ENCODE data around the gene C22orf15. TPM values are rescaled to one million over a fixed set of nuclear protein-coding genes. Genes with fewer than 3 reads are reported as not detected.

Gene C22orf15
- polyA plus RNA-seq, 3 donors, result 2.2 to 3.7 (median 2.9) TPM

DNA sequence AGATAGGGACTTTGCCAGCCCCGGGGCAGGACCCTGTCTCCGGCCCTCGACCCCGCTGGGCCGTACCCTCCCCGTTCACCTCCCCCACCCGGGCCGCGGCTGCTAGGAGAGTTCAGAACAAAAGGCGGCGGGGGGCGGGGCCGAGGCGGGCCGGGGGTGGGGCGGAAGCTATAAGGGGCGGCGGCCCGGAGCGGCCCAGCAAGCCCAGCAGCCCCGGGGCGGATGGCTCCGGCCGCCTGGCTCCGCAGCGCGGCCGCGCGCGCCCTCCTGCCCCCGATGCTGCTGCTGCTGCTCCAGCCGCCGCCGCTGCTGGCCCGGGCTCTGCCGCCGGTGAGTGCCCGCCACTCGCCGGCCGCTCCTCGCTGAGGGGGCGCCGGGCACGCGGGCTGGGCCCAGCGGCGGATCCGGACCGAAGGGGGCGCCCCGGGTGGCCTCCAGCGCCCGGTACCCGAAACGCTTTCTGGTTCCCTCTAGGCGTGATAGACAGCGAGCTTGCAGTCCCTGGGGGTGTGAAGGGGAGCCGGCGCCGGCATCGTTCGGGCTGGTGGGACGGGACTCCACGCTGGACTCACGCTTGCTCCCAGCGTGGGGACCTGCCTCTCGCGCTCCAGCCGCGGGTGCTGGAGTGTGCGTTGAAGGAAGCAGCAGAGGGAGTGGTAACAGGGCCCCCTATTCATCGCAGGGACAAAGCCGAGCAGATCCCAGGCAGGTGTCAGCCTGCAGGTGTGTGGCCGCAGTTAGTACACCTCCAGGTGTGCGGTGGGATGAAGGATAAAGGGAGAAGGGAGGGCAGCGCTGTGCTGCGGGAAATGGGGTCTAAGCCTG, 10.1 kb downstream of the C22orf15 start, which contains the start of gene MMP11:
Gene MMP11 (plus strand): TSS at position 201 of the 825 bp plus-strand sequence. CDS start 22 bp downstream, at position 223.
- peak; percentile 57 for DNase-seq

DNA sequence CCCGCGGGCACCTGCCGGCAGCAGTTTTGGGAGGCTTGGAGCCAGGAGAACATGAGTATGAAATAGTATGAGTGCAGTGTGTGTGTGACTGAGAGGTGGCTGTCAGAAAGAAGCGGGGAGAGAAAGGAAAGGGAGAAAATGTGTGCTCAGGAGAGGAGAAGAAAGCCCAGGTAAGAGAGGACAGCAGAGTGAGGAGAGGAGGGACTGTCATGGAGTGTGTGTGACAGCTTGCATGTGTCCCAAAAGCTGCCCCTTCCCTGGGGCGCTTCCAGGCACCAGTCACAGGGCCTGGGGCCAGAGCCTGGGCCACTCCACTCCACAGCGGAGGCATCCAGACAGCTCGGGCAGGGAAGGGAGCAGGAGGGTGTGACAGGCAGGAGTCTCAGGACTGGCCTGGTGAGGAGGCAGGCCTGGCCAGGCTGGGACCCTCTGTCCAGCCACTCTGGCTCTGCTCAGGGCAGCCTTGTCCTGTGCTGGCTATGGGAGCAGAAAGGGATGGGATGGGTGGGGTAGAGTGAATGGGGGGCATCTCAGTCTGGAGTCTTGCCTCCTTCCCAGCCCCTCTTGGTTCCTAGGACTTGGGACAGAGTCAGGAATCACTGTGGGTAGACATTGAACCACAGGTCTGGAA, 10.8 kb downstream of the C22orf15 start:
- no peak for DNase-seq

GRCh38 chr22:23774114-23774921, 11.5 kb downstream of the C22orf15 start:
- DNase-seq, result no peak

DNA sequence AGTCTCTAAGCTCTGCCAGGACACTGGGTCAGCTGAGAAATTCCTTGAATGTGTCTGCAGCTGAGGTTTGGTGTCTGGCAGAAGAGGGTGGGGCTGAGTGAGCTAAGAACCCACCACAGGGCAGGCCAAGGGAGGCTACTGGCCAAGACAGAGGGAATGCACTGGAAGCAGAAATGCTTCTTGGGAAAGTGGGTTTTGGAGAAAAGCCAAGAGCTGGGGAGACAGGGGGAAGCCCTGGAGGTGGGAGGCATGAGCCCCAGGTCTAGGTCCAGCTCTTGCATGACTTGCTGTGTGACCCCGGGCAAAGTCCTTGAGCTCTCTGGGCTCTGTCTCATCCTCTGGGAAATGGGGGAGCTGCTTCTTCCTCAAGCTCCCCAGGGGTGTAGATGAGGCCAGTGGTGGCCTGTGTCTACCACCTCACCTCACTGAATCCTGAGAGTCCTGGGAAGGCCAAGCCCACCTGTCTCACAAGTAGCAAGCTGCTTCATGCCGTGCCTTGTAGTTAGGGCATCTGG, 12.2 kb downstream of the C22orf15 start:
- DNase-seq, result no peak

GRCh38 chr22:23775779-23776375, 13.1 kb downstream of the C22orf15 start:
- no peak for DNase-seq

DNA sequence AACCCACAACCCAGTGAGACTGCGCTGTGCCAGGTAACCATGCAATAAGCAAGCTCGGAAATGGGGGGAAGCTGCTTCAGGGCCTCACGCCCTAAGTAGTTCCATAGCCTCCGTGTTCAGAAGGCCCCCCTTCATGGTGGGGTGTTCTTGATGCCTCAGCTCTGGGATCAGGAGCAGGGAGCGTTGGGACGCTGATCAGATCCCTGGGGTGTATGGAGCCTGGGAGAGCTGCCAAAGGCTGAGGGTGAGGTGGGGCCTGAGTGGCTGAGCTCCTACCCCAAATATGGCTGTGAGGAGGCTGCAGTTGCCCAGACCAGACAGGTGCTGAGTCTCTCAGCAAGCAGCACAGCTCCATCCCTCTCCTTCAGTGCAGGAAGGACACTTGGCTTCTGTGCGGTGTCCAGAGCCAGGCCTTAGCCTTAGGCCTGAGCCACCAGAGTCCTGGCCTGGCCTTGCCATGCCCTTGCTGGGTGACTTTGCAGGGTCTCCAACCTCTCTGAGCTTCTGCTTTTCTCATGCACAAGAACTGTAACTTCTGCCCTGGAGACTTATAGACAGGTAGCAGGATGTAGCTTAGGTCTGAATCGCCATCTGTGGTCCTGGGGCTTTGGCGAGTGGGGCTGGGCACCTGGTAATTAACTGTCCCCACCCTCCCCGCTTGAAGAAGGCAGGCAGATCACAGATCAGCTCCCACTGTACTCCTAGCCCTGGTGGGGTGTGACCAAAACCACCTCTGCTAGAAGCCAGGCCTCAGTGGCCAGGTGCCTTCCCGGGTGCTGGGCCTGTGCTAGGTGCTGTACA, 15.2 kb downstream of the C22orf15 start:
- DNase-seq, result no peak

DNA sequence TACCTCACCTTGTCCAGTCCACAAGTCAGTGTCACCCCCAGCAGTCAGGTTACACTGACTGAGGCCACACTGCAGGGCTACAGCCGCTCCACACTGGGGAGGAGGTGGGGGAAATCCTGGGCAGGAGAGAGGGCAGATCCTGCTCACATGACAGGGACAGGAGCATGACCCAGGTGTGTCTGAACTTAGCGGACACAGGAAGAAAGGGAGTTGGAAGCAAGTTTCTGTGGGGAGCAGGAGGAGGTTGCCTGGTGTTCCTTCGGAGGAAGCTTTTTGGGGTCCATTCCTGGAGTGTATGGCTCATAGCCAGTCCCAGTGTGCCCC, 15.7 kb downstream of the C22orf15 start:
- DNase-seq, result no peak

DNA sequence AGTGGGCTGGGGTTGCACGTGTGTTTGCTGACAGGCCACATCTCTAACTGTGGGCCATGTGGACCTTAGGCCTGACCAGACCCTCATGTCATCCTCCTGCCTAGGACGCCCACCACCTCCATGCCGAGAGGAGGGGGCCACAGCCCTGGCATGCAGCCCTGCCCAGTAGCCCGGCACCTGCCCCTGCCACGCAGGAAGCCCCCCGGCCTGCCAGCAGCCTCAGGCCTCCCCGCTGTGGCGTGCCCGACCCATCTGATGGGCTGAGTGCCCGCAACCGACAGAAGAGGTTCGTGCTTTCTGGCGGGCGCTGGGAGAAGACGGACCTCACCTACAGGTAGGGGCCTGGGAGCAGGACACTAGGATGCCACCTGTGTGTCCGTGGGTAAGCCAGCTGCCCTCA, 16.3 kb downstream of the C22orf15 start:
- no peak for DNase-seq

DNA sequence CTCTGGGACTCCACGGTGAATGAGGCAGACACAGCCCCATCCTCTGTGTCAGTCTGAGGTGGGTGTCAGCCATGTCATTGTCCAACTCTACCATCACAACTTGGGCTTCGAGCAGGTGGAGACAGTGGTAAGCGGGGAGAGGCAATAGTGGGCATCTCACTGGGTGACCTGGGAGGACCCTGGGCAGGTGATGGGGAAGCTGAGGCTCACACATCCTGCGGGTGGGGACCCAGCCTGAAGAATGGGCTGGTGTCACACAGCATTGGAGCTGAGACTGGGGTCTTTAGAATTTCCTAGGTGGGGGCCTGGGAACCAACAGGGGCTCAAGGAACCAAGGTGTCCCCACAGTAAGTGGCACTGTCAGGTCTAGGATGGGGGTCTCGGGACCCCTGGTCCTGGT, 16.9 kb downstream of the C22orf15 start:
- no peak for DNase-seq

GRCh38 chr22:23780146-23780748, 17.5 kb downstream of the C22orf15 start:
- DNase-seq, result no peak

GRCh38 chr22:23781065-23781464, 18.3 kb downstream of the C22orf15 start:
- no peak for DNase-seq

DNA sequence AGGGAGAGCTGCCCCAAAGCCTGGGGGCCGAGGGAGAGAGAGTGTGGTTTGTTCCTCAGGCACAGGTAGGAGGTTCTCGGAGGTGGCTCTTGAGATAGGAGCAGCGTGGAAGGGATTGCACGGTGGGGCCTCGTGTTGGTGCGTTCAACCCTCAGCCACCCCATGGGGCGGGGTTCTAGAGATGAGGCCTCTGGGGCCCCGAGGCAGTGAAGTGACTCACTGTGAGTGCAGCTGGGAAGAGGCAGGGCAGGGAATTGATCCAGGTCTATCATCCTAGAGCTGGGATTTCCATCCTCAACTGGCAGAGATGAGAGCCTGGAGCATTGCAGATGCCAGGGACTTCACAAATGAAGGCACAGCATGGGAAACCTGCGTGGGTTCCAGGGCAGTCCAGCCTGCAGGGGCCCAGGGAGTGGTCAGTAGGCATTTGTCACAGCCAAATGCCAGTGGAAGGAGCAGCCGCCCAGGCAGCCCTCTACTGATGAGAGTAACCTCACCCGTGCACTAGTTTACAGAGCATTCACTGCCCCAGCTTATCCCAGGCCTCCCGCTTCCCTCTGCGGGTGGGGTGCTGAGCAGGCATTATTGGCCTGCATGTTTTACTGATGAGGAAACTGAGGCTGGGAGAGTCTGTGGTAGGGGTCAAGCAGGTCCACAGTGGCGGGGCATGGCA, 18.9 kb downstream of the C22orf15 start:
- DNase-seq, result no peak

GRCh38 chr22:23782252-23782651, 19.5 kb downstream of the C22orf15 start:
- DNase-seq, result no peak

GRCh38 chr22:23782703-23783102, 19.9 kb downstream of the C22orf15 start:
- DNase-seq, result no peak

- no peak for DNase-seq
Observed at GRCh38 chr22:23783265-23784150, 20.7 kb downstream of the C22orf15 start.

DNA sequence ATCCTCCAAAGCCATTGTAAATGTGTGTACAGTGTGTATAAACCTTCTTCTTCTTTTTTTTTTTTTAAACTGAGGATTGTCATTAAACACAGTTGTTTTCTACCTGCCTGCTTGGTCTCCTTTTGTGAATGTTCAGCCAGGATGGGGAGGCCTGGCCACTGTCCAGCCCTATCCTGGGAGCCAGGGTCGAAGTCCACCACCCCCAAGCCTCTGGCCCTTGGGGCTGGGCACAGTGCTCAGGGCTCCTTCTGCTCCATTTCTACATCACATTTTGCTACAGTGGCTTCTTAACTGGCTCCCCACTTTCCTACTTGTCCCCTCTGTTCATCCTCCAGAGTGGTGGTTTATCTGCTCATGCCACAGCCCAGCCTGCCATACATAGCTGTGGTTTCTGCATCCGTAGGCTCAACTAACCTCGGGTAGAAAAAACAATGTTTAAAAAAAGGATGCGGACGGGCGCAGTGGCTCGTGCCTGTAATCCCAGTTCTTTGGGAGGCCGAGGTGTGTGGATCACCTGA, 21.5 kb downstream of the C22orf15 start:
- no peak for DNase-seq

DNA sequence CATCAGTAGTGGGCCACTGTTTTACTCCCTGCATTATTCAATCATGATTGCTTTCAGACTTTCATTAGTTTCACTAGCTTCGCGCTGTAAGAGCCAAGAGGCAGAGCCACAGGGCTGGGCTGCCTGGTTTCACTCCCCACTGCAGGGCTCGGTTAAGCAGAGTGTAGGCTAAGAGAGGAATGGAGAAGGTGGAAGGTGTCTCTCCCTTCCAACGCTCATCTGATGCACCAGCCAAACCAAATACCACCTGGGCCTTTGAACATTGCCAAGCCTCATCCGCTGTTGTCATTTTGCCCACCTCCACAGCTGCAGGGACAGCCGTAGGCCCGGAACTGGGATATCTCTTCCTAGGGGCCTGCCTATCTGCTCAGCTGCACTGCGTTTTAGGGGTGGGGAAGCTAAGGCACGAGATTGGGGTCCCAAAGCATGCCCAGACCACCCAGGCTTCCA, 23.5 kb downstream of the C22orf15 start:
- no peak for DNase-seq

DNA sequence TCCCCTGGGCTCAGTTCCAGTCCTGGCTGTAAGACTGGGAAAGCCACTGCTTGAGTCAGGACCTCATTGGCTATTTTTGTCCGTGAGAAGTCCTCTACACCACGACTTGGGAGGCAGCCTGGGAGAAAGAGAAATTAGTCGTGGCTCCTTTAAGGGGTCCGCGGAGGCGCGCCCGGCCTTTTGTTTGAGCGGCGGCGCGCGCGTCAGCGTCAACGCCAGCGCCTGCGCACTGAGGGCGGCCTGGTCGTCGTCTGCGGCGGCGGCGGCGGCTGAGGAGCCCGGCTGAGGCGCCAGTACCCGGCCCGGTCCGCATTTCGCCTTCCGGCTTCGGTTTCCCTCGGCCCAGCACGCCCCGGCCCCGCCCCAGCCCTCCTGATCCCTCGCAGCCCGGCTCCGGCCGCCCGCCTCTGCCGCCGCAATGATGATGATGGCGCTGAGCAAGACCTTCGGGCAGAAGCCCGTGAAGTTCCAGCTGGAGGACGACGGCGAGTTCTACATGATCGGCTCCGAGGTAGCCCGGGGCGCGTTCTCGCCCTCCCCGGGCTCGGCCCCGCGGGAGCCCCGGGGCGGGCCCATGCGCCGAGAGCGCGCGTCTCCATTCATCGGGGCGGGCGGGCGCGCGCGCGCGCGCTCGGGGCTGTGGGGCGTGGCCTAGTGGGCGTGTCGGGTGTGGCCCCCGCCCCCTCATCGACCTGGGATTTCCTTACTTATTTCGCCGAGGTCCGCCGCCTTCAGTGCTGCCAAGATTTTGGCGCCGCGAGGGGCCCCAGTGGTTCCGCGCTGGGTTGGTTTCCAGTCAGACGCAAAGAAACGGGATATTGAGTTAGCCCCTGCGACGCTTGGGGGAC, 24.2 kb downstream of the C22orf15 start, which contains the start of gene SMARCB1:
Gene SMARCB1 (plus strand): TSS at position 215 of the 848 bp plus-strand sequence. CDS start 204 bp downstream, at position 419.
- peak; percentile 91 for DNase-seq

All from renal pelvis (tissue), 4 donors.